Urinary bladder (tissue), 4 donors: Measurements from ENCODE around the gene LRRC32. TPM values are rescaled to one million over a fixed set of nuclear protein-coding genes. Genes with fewer than 3 reads are reported as not detected.
"Not testable (repeated sequence)": the region's sequence is repeated elsewhere in the genome, so short reads cannot be mapped to it uniquely, and the experiment has no call there.

Source experiments
- DNase-seq: peaks from one replicate; pipeline ENCODE4 v3.0.0-alpha.2; 2015; ENCODE audit errors: extremely low spot score
- H3K27ac ChIP-seq: one replicate; pipeline ENCODE4 v1.5.1; 2013; ENCODE audit warnings: low read depth, mild to moderate bottlenecking, moderate library complexity
- H3K36me3 ChIP-seq: one replicate; pipeline ENCODE4 v1.6.1; 2013; ENCODE audit warnings: mild to moderate bottlenecking, moderate library complexity; ENCODE audit not compliant: insufficient read depth
- H3K4me1 ChIP-seq: one replicate; pipeline ENCODE4 v1.6.1; 2013; ENCODE audit warnings: mild to moderate bottlenecking, moderate library complexity; ENCODE audit not compliant: insufficient read depth
- H3K4me3 ChIP-seq: one replicate; pipeline ENCODE4 v1.5.1; 2013; ENCODE audit warnings: low read depth, low read length
- WGBS: extraction: QIAGEN DNeasy Blood & Tissue Kit; methylation state at CpG from one replicate; pipeline ENCODE4 v1.1.7; 2013; 5-methylcytosine and 5-hydroxymethylcytosine counted together
- polyA plus RNA-seq: library from polyadenylated mRNA; stranded (reverse); fragments of 200-250 nt; gene quantifications from one replicate; pipeline ENCODE4 v1.2.3, GENCODE V29; 2013
- total RNA-seq: library from RNA; depleted of rRNA; stranded (reverse); fragments of >200 nt; gene quantifications from one replicate; pipeline ENCODE4 v1.2.3, GENCODE V29; 2014
- donor health status: healthy with polysubstance abuse.
- donor health status: healthy.

The LRRC32 gene
- total and polyA plus RNA-seq, 2 donors, result 16.3 to 65.6 TPM

DNA sequence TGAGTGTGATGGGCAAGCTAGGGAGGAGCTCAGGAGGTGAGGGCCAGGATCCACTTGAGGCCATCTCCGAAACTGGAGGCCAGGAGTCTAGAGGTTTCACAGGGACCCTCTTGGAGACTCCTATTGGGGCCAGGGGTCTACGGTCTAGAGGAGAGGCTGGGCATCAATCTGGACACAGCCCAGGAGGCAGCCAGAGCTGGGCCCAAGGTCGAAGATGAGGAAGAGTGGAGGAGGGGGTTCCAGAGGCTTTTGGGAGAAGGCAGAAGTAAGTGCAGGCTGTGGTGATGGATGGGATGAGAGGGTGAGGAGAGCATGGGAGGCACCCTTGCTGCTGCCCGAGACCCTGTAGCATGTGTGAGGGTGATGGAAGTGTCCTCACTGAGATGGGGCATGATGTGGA lies 56.6 kb downstream of the LRRC32 start:
- Histone ChIP-seq H3K36me3 (no peaks in the 10 kb centered on the region), H3K4me3 (no peak overlapping the region), H3K4me1 (no peaks in the 10 kb centered on the region), H3K27ac (no peak overlapping the region)
- WGBS, result 92% methylated on average over 4 of the region's 4 CpGs
- no peak for DNase-seq

DNA sequence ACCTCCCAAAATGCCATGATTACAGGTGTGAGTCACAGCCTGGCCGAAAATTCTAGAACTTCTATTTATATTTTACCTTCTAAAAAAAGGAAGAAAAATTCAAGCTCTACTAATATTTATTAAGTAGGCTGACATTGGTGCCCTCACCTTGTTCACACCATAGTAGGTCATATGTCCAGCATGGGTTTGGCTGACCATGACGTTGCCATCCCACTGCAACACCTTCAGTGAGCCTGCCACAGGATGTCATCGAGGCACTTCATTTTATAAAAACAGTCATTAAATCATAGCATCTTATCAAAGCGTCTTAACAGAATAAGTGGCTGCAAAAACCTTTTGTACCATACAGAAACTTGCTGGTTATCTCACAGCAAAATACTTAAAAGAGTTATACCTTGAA lies 58.3 kb downstream of the LRRC32 start:
- H3K4me1 ChIP-seq, result no peaks in the 10 kb centered on the region
- 90% methylated on average over 4 of the region's 4 CpGs for WGBS
- DNase-seq, result no peak
- H3K36me3 ChIP-seq, result no peaks in the 10 kb centered on the region
- H3K27ac ChIP-seq, result no peak overlapping the region
- H3K4me3 ChIP-seq, result no peak overlapping the region

DNA sequence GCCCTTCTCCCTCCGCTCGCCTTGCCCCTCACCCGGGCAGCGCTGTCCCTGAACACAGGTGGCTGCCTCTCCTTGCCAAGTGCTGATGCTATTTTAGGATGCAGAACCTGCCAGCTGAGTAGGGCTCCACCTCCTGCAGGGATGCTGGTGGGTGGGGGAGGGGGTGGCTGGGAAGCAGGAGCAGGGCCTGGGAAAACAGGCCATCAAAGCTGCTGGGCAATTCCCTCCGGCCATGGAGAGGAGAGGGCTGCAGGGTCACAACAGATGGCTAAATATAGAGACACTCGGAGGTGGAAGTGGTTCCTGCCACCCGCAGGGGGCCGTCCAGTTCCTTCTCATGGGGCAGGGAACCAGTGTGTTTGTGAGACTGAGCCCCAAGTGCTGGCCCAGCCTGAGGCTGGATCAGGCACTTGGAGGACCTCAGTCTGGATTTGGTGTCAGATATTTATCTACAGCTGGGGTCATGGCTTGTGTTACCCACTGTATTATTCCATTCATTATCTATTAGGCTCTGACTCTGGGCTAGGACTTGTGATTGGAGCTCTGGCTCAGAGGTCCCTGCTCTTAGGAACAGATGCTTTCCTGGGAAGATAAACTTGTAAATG lies 59.6 kb downstream of the LRRC32 start:
- H3K4me3 ChIP-seq, result no peak overlapping the region
- no peaks in the 10 kb centered on the region for H3K36me3 ChIP-seq
- H3K27ac ChIP-seq, result no peak overlapping the region
- WGBS, result 42% methylated on average over 8 of the region's 8 CpGs
- no peak for DNase-seq
- no peaks in the 10 kb centered on the region for H3K4me1 ChIP-seq

DNA sequence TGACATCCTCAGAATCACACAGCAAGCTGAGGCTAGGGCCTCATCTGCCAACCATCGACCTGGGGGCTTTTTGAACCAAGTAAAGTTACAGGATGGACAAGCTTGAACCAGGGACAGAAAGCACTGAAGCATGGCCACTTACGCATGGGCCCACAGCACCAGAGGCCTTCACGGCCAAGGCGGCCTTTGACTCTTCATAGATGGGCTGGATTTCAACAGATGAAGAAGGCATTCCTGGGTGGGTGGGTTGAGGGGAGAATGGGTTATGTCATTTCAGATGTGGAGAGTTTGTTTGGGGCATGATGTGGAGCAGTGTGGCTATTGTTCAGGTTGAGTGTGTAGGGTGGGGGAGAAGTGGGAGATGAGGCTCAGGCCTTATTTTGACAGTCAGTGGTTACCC lies 60.2 kb downstream of the LRRC32 start:
- Histone ChIP-seq H3K4me3 (no peak overlapping the region), H3K36me3 (no peaks in the 10 kb centered on the region), H3K4me1 (no peaks in the 10 kb centered on the region), H3K27ac (no peak overlapping the region)
- 93% methylated on average over 4 of the region's 4 CpGs for WGBS
- DNase-seq, result no peak

DNA sequence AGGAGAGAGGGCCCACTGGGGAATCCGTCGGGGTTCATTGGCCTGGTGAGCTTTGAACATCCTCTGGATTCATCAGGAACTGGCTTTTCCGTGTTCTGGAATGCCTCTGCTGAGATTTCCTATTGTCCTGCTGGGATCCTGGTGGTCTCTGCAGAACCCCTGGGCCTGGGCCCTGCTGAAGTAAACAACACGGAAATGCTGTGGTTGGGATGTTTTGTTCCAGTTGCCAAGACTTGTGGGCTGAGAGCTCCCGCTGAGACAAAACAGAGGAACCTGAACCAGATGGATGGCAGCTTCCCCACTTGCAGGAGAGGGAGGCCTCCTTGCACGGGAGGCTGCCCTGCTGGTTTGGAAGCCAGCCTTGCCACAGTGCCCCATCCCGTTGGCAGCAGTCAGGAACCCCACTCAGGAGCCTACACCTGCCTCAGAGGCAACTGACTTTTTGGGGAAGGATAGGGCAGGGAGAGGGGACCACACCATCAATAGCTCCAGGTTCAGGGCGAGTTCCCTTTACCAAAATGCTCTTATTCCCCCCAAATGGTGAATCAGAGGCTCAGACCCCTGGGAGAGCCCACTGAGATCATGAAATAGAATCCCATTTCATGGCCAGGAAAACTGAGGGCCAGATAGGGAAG lies 60.7 kb downstream of the LRRC32 start:
- Histone ChIP-seq H3K4me3 (no peak overlapping the region), H3K27ac (no peak overlapping the region), H3K36me3 (no peaks in the 10 kb centered on the region), H3K4me1 (no peaks in the 10 kb centered on the region)
- 63% methylated on average over 8 of the region's 8 CpGs for WGBS
- no peak for DNase-seq

DNA sequence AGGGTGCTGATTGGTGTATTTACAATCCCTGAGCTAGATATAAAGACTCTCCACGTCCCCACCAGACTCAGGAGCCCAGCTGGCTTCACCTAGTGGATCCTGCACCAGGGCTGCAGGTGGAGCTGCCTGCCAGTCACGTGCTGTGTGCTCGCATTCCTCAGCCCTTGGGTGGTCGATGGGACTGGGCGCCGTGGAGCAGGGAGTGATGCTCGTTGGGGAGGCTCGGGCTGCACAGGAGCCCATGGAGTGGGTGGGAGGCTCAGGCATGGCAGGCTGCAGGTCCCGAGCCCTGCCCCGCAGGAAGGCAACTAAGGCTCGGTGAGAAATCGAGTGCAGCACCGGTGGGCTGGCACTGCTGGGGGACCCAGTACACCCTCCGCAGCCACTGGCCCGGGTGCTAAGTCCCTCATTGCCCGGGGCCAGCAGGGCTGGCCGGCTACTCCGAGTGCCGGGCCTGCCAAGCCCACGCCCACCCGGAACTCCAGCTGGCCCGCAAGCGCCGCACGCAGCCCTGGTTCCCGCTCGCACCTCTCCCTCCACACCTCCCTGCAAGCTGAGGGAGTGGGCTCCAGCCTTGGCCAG lies 61.6 kb downstream of the LRRC32 start:
- not testable (repeated sequence) for H3K27ac ChIP-seq, H3K36me3 ChIP-seq, H3K4me1 ChIP-seq, DNase-seq, H3K4me3 ChIP-seq
- 94% methylated on average over 26 of the region's 27 CpGs for WGBS

DNA sequence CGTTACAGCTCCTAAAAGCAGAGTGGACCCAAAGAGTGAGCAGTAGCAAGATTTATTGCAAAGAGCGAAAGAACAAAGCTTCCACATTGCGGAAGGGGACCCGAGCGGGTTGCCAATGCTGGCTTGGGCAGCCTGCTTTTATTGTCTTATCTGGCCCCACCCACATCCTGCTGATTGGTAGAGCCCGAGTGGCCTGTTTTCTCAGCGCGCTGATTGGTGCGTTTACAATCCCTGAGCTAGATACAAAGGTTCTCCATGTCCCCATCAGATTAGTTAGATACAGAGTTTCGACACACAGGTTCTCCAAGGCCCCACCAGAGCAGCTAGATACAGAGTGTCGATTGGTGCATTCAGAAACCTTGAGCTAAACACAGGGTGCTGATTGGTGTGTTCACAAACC lies 62.3 kb downstream of the LRRC32 start:
- H3K27ac ChIP-seq, DNase-seq, H3K36me3 ChIP-seq, H3K4me3 ChIP-seq, H3K4me1 ChIP-seq: not testable (repeated sequence)
- WGBS, result 92% methylated on average over 11 of the region's 11 CpGs

Other genes with a start within 250 kb of the LRRC32 start
- gene EMSY, start 225.7 kb downstream of the LRRC32 start, total RNA-seq, result 45.4 TPM
- gene EMSY, start 225.7 kb downstream of the LRRC32 start, polyA plus RNA-seq, result 13.3 TPM
- 10.0 TPM for gene TSKU, start 112.6 kb upstream of the LRRC32 start, total RNA-seq
- gene TSKU, start 112.6 kb upstream of the LRRC32 start, polyA plus RNA-seq, result 55.9 TPM
- gene ACER3, start 190.2 kb upstream of the LRRC32 start, total RNA-seq, result 19.0 TPM
- gene ACER3, start 190.2 kb upstream of the LRRC32 start, polyA plus RNA-seq, result 4.5 TPM